Loucy (cell line): ENCODE measurements around the gene CCDC88C.

Experiments
- H2AFZ ChIP-seq: fragments of 200-600 bp; sonication (generic); 2 replicates; pipeline ENCODE4 v1.6.0; 2016; ENCODE audit warnings: antibody characterized with exemption, mild to moderate bottlenecking, low read length, moderate library complexity
- H3F3A ChIP-seq: fragments of 200-600 bp; 2 replicates; pipeline ENCODE4 v1.6.0; 2016; ENCODE audit warnings: antibody characterized with exemption, low read depth, mild to moderate bottlenecking
- H3K27me3 ChIP-seq: fragments of 200-600 bp; sonication (generic); 2 replicates; pipeline ENCODE4 v1.6.1; 2014; ENCODE audit warnings: low read length, mild to moderate bottlenecking; ENCODE audit not compliant: insufficient read depth, poor library complexity, severe bottlenecking
- H3K36me3 ChIP-seq: fragments of 200-600 bp; sonication (generic); 2 replicates; pipeline ENCODE4 v1.6.1; 2016; ENCODE audit warnings: low read length; ENCODE audit not compliant: insufficient read depth
- H3K4me1 ChIP-seq: fragments of 200-600 bp; sonication (generic); 2 replicates; pipeline ENCODE4 v1.5.1; 2014; ENCODE audit warnings: low read length, mild to moderate bottlenecking; ENCODE audit not compliant: insufficient read depth, poor library complexity, severe bottlenecking
- H3K4me2 ChIP-seq: fragments of 200-600 bp; sonication (generic); 2 replicates; pipeline ENCODE4 v1.6.0; 2014; ENCODE audit warnings: antibody characterized with exemption, low read length, low read depth, mild to moderate bottlenecking; ENCODE audit not compliant: poor library complexity, severe bottlenecking
- H3K4me3 ChIP-seq: fragments of 200-600 bp; sonication (generic); 2 replicates; pipeline ENCODE4 v1.5.1; 2014; ENCODE audit warnings: low read length, mild to moderate bottlenecking, mixed read lengths; ENCODE audit not compliant: poor library complexity, severe bottlenecking
- H3K79me2 ChIP-seq: fragments of 200-600 bp; sonication (generic); 2 replicates; pipeline ENCODE4 v1.6.1; 2014; ENCODE audit warnings: low read length; ENCODE audit not compliant: insufficient read depth
- H3K9ac ChIP-seq: fragments of 200-600 bp; sonication (generic); 2 replicates; pipeline ENCODE4 v1.6.0; 2014; ENCODE audit warnings: mild to moderate bottlenecking, low read depth, low read length, moderate library complexity; ENCODE audit not compliant: poor library complexity, severe bottlenecking
- H3K9me2 ChIP-seq: fragments of 200-600 bp; sonication (generic); replicated peaks from 2 replicates; pipeline ENCODE4 v1.6.1; 2016; ENCODE audit warnings: low read depth, low read length, mixed read lengths
- H3K9me3 ChIP-seq: fragments of 200-600 bp; sonication (generic); 2 replicates; pipeline ENCODE4 v1.6.1; 2014; ENCODE audit warnings: mild to moderate bottlenecking, antibody characterized with exemption, low read length, low read depth; ENCODE audit not compliant: insufficient read depth
- H4K20me1 ChIP-seq: fragments of 200-600 bp; sonication (generic); 2 replicates; pipeline ENCODE4 v1.6.0; 2014; ENCODE audit warnings: antibody characterized with exemption, low read length, mild to moderate bottlenecking; ENCODE audit not compliant: insufficient read depth, poor library complexity, severe bottlenecking
- EZH2phosphoT487 ChIP-seq: fragments of 200-600 bp; IDR thresholded peaks from 2 replicates; pipeline ENCODE4 v1.6.1; 2018; ENCODE audit warnings: antibody characterized with exemption, mild to moderate bottlenecking, moderate library complexity, borderline replicate concordance
- TF ChIP-seq, protein P1 (sequence below): fragments of 200-600 bp; sonication (generic); conservative IDR thresholded peaks from 2 replicates; pipeline ENCODE4 v1.5.1; 2014; ENCODE audit warnings: mild to moderate bottlenecking, antibody characterized with exemption, low read length

CCDC88C gene

DNA sequence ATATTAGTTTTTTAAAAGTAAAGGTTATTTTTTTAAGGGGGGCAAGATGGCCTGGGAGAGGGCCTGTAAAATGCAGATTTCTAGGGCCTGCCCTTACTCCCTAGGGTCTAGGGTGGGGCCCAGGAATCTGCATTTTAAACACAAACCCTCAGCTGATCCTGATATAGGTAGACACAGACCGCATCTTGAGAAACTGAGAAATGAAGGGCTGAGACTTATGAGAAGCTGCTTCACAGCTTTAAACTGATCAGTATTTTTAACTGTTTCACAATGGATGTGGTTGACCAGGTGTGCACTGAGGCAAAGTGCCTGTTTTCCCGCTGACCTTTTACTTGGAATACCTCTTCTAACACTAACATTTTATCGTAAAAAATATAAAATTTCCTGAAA is 84.0 kb downstream of the CCDC88C start:
- no peak overlapping the region for H2AFZ ChIP-seq
- H3K27me3 ChIP-seq: no peaks in the 10 kb centered on the region
- H4K20me1 ChIP-seq: no peaks in the 10 kb centered on the region
- H3K9me3 ChIP-seq: no peaks in the 10 kb centered on the region
- H3K36me3 ChIP-seq: peaks cover 88% of the 10 kb centered on the region; the same call in 1 of the 2 replicates
- no peak overlapping the region for H3K4me2 ChIP-seq
- H3K9ac ChIP-seq: no peak overlapping the region
- no peaks in the 10 kb centered on the region; the same call in 1 of the 2 replicates for H3K79me2 ChIP-seq
- no peak overlapping the region for H3K4me3 ChIP-seq
- H3K9me2 ChIP-seq: no peaks in the 10 kb centered on the region
- no peaks in the 10 kb centered on the region for H3K4me1 ChIP-seq
- H3F3A ChIP-seq: no peaks in the 10 kb centered on the region
- TF ChIP-seq, protein P1, sequence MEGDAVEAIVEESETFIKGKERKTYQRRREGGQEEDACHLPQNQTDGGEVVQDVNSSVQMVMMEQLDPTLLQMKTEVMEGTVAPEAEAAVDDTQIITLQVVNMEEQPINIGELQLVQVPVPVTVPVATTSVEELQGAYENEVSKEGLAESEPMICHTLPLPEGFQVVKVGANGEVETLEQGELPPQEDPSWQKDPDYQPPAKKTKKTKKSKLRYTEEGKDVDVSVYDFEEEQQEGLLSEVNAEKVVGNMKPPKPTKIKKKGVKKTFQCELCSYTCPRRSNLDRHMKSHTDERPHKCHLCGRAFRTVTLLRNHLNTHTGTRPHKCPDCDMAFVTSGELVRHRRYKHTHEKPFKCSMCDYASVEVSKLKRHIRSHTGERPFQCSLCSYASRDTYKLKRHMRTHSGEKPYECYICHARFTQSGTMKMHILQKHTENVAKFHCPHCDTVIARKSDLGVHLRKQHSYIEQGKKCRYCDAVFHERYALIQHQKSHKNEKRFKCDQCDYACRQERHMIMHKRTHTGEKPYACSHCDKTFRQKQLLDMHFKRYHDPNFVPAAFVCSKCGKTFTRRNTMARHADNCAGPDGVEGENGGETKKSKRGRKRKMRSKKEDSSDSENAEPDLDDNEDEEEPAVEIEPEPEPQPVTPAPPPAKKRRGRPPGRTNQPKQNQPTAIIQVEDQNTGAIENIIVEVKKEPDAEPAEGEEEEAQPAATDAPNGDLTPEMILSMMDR: no peak
- TF ChIP-seq EZH2phosphoT487: no peak

- H4K20me1 ChIP-seq: no peaks in the 10 kb centered on the region
- H3F3A ChIP-seq: no peaks in the 10 kb centered on the region
- no peak overlapping the region for H2AFZ ChIP-seq
- no peaks in the 10 kb centered on the region; the same call in 1 of the 2 replicates for H3K79me2 ChIP-seq
- no peaks in the 10 kb centered on the region for H3K27me3 ChIP-seq
- no peaks in the 10 kb centered on the region for H3K4me1 ChIP-seq
- no peak overlapping the region for H3K4me2 ChIP-seq
- peaks cover 88% of the 10 kb centered on the region; the same call in 1 of the 2 replicates for H3K36me3 ChIP-seq
- H3K9me3 ChIP-seq: no peaks in the 10 kb centered on the region
- no peak overlapping the region for H3K9ac ChIP-seq
- no peak for TF ChIP-seq EZH2phosphoT487
- no peak overlapping the region for H3K4me3 ChIP-seq
- no peaks in the 10 kb centered on the region for H3K9me2 ChIP-seq
These were observed 84.5 kb downstream of the CCDC88C start for GRCh38 chr14:91332986-91333649.

- no peaks in the 10 kb centered on the region; the same call in 1 of the 2 replicates for H3K79me2 ChIP-seq
These were observed 85.2 kb downstream of the CCDC88C start for GRCh38 chr14:91332171-91332985.

More at GRCh38 chr14:91332171-91332985, 85.2 kb downstream of the CCDC88C start:
- no peaks in the 10 kb centered on the region for H4K20me1 ChIP-seq
- no peak overlapping the region for H3K4me2 ChIP-seq
- no peaks in the 10 kb centered on the region for H3K9me3 ChIP-seq
- H3F3A ChIP-seq: no peaks in the 10 kb centered on the region
- no peaks in the 10 kb centered on the region for H3K27me3 ChIP-seq
- peaks cover 88% of the 10 kb centered on the region; the same call in 1 of the 2 replicates for H3K36me3 ChIP-seq
- no peak overlapping the region for H3K4me3 ChIP-seq
- no peak for TF ChIP-seq EZH2phosphoT487
- TF ChIP-seq, protein P1: no peak
- H3K9ac ChIP-seq: no peak overlapping the region
- H3K9me2 ChIP-seq: no peaks in the 10 kb centered on the region
- H2AFZ ChIP-seq: no peak overlapping the region
- H3K4me1 ChIP-seq: no peaks in the 10 kb centered on the region
